Thyroid gland (tissue), 4 donors: Measurements from ENCODE around the gene RBMS1.

Source experiments
- CTCF ChIP-seq, 6 experiments: fragments of 200-600 bp in 3 of 6; fragments of 450-650 bp in 3 of 6; sonication (generic) in 3 of 6; IDR thresholded peaks; one replicate each; pipeline ENCODE4 v1.5.1; 2016 to 2019; ENCODE audit warnings: antibody characterized with exemption in 6 of 6, mild to moderate bottlenecking in 2 of 6, inconsistent platforms in 1 of 6, moderate library complexity in 1 of 6
- POLR2A ChIP-seq, 2 donors: fragments of 450-650 bp; IDR thresholded peaks; one replicate each; pipeline ENCODE4 v1.6.1; 2017; ENCODE audit warnings: antibody characterized with exemption in 2 of 2, mild to moderate bottlenecking in 2 of 2, moderate library complexity in 1 of 2

- TF ChIP-seq CTCF (IDR thresholded peaks at IDR 0.05) (no peak), POLR2A (IDR thresholded peaks at IDR 0.05) (no peak)
Measured at GRCh38 chr2:160372010-160372356, 121.6 kb downstream of the RBMS1 start.
